Activated CD8-positive, alpha-beta memory T cell treated with anti-CD3 and anti-CD28 coated beads, Interleukin-2, amount 50 U/mL, for 24 hours (primary cell): Measurements from ENCODE around the gene ARFGAP2.
"Not testable (repeated sequence)": the region's sequence is repeated elsewhere in the genome, so short reads cannot be mapped to it uniquely, and the experiment has no call there.

Experiments used
- DNase-seq: peaks from one replicate; pipeline ENCODE4 v3.0.0-alpha.2; 2020; ENCODE audit errors: extremely low read depth

ARFGAP2 gene

GRCh38 chr11:47176328-47177228 is at the start of gene ARFGAP2:
Gene ARFGAP2 (minus strand): TSS chr11:47176879. CDS start chr11:47176853, 26 bp downstream.
- peak; percentile 87 for DNase-seq

GRCh38 chr11:47225552-47226400 is 49.1 kb upstream of the ARFGAP2 start:
- no peak for DNase-seq

- no peak for DNase-seq
These were observed 46.0 kb upstream of the ARFGAP2 start for GRCh38 chr11:47222696-47223095.

- no peak for DNase-seq
These were observed 43.7 kb upstream of the ARFGAP2 start for GRCh38 chr11:47220401-47220821.

GRCh38 chr11:47216121-47216798 is 39.6 kb upstream of the ARFGAP2 start:
- peak; percentile 40 for DNase-seq

- no peak for DNase-seq
These were observed 38.8 kb upstream of the ARFGAP2 start for GRCh38 chr11:47215366-47215910.

- DNase-seq: peak; percentile 60
These were observed 37.4 kb upstream of the ARFGAP2 start for GRCh38 chr11:47213950-47214565.

- no peak for DNase-seq
These were observed 36.3 kb upstream of the ARFGAP2 start for GRCh38 chr11:47212938-47213337.

- no peak for DNase-seq
These were observed 31.9 kb upstream of the ARFGAP2 start for GRCh38 chr11:47208628-47209027.

- not testable (repeated sequence) for DNase-seq
These were observed 31.4 kb upstream of the ARFGAP2 start for GRCh38 chr11:47208008-47208552.

GRCh38 chr11:47207459-47207858 is 30.8 kb upstream of the ARFGAP2 start:
- no peak for DNase-seq

GRCh38 chr11:47206577-47206976 is 29.9 kb upstream of the ARFGAP2 start:
- not testable (repeated sequence) for DNase-seq

- DNase-seq: no peak
These were observed 27.9 kb upstream of the ARFGAP2 start for GRCh38 chr11:47204637-47204989.

- DNase-seq: no peak
These were observed 25.9 kb upstream of the ARFGAP2 start for GRCh38 chr11:47202576-47202975.

- no peak for DNase-seq
These were observed 24.3 kb upstream of the ARFGAP2 start for GRCh38 chr11:47201015-47201414.

- not testable (repeated sequence) for DNase-seq
These were observed 21.5 kb upstream of the ARFGAP2 start for GRCh38 chr11:47198161-47198560.

- DNase-seq: no peak
These were observed 15.4 kb upstream of the ARFGAP2 start for GRCh38 chr11:47192111-47192510.

GRCh38 chr11:47191137-47191536 is 14.5 kb upstream of the ARFGAP2 start:
- not testable (repeated sequence) for DNase-seq

- no peak for DNase-seq
These were observed 12.6 kb upstream of the ARFGAP2 start for GRCh38 chr11:47189100-47189834.

- DNase-seq: no peak
These were observed 11.6 kb upstream of the ARFGAP2 start for GRCh38 chr11:47188259-47188658.
